ENCODE measurements around the gene FOXL3. TPM values are rescaled to one million over a fixed set of nuclear protein-coding genes. Genes with fewer than 3 reads are reported as not detected.

The FOXL3 gene
- total RNA-seq, 1 donor from 2014 or later = not detected

DNA sequence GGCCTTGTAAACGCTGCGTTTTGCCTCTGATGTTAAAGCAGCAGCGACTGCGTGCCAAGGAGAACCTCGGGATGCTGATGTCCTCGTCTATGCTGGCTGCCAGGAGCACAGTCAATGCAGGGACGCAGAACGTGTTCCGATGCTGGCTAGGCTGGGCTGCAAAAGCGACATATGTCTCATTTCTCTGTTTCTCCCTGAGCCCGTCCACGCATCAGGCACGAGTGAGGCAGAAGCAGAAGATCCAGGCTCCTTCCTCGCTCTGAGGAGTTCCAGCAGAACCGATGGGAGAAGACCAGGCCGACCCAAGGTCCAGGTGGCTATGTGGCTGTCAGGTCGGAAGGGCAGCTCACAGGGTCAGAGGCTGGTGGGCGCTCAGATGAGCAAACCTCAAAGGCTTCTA is 3.7 kb upstream of the FOXL3 start:
- Mint-ChIP-seq H3K27ac (ENCODE audit: unreplicated experiment) (no peak overlapping the region), H3K36me3 (ENCODE audit: low read depth) (peaks cover 1% of the 10 kb centered on the region), H3K9me3 (ENCODE audit: low read depth) (no peaks in the 10 kb centered on the region), H3K4me1 (ENCODE audit: low read depth) (no peaks in the 10 kb centered on the region), H3K27me3 (ENCODE audit: low read depth) (peaks cover 36% of the 10 kb centered on the region), H3K4me3 (ENCODE audit: unreplicated experiment) (no peak overlapping the region)
- peak; percentile 69 for DNase-seq (ENCODE audit: low spot score)
- TF ChIP-seq, protein P1, sequence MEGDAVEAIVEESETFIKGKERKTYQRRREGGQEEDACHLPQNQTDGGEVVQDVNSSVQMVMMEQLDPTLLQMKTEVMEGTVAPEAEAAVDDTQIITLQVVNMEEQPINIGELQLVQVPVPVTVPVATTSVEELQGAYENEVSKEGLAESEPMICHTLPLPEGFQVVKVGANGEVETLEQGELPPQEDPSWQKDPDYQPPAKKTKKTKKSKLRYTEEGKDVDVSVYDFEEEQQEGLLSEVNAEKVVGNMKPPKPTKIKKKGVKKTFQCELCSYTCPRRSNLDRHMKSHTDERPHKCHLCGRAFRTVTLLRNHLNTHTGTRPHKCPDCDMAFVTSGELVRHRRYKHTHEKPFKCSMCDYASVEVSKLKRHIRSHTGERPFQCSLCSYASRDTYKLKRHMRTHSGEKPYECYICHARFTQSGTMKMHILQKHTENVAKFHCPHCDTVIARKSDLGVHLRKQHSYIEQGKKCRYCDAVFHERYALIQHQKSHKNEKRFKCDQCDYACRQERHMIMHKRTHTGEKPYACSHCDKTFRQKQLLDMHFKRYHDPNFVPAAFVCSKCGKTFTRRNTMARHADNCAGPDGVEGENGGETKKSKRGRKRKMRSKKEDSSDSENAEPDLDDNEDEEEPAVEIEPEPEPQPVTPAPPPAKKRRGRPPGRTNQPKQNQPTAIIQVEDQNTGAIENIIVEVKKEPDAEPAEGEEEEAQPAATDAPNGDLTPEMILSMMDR (IDR thresholded peaks at IDR 0.05) = no peak

- Mint-ChIP-seq H3K36me3 (ENCODE audit: low read depth) (no peaks in the 10 kb centered on the region), H3K27ac (ENCODE audit: unreplicated experiment) (no peak overlapping the region), H3K4me1 (ENCODE audit: low read depth) (no peaks in the 10 kb centered on the region), H3K27me3 (ENCODE audit: low read depth) (peaks cover 50% of the 10 kb centered on the region), H3K9me3 (ENCODE audit: low read depth) (no peaks in the 10 kb centered on the region), H3K4me3 (ENCODE audit: unreplicated experiment) (no peak overlapping the region)
- peak; percentile 93 for DNase-seq (ENCODE audit: low spot score)
- TF ChIP-seq, protein P1 (IDR thresholded peaks at IDR 0.05) = no peak
Measured at GRCh38 chr7:288671-289101, 1.3 kb upstream of the FOXL3 start.

- DNase-seq (ENCODE audit: low spot score) = no peak
- Mint-ChIP-seq H3K4me3 (ENCODE audit: unreplicated experiment) (no peak overlapping the region), H3K9me3 (ENCODE audit: low read depth) (no peaks in the 10 kb centered on the region), H3K27me3 (ENCODE audit: low read depth) (peaks cover 51% of the 10 kb centered on the region), H3K27ac (ENCODE audit: unreplicated experiment) (no peak overlapping the region), H3K4me1 (ENCODE audit: low read depth) (no peaks in the 10 kb centered on the region), H3K36me3 (ENCODE audit: low read depth) (no peaks in the 10 kb centered on the region)
- TF ChIP-seq, protein P1 (IDR thresholded peaks at IDR 0.05) = no peak
Measured at GRCh38 chr7:289209-289755, 688 bp upstream of the FOXL3 start.

DNA sequence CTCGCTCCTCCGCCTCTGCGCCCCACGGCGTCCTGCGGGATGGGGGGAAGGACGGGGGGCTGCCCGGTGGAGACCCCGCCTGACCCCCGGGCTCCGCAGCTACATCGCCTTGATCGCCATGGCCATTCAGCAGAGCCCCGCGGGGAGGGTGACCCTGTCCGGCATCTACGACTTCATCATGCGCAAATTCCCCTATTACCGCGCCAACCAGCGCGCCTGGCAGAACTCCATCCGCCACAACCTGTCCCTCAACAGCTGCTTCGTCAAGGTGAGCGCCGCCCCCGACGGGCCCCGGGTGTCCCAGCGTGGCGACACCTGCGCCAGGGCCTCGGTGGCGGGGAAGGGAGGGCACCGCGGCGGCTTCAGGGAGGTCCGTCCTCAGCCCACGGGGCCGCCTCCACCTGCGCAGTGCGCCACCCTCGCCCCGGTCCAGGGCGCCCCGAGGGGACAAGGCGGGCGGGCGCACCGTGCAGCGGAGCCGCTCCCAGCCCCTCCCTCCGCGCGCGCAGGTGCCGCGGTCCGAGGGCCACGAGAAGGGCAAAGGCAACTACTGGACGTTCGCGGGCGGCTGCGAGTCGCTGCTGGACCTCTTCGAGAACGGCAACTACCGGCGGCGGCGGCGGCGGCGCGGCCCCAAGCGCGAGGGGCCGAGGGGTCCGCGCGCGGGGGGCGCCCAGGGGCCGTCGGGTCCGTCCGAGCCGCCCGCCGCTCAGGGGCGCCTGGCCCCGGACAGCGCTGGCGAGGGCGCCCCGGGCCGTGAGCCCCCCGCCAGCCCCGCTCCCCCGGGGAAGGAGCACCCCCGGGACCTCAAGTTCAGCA is 793 bp downstream of the FOXL3 start:
- no peak for DNase-seq (ENCODE audit: low spot score)
- TF ChIP-seq, protein P1 (IDR thresholded peaks at IDR 0.05) = no peak
- Mint-ChIP-seq H3K4me3 (ENCODE audit: unreplicated experiment) (no peak overlapping the region), H3K4me1 (ENCODE audit: low read depth) (peaks cover 2% of the 10 kb centered on the region), H3K9me3 (ENCODE audit: low read depth) (no peaks in the 10 kb centered on the region), H3K27me3 (ENCODE audit: low read depth) (peaks cover 44% of the 10 kb centered on the region), H3K36me3 (ENCODE audit: low read depth) (no peaks in the 10 kb centered on the region), H3K27ac (ENCODE audit: unreplicated experiment) (no peak overlapping the region)

GRCh38 chr7:291373-292092 is 1.6 kb downstream of the FOXL3 start:
- no peak for DNase-seq (ENCODE audit: low spot score)
- Mint-ChIP-seq H3K27me3 (ENCODE audit: low read depth) (peaks cover 40% of the 10 kb centered on the region), H3K4me1 (ENCODE audit: low read depth) (peaks cover 3% of the 10 kb centered on the region), H3K4me3 (ENCODE audit: unreplicated experiment) (no peak overlapping the region), H3K9me3 (ENCODE audit: low read depth) (no peaks in the 10 kb centered on the region), H3K27ac (ENCODE audit: unreplicated experiment) (no peak overlapping the region), H3K36me3 (ENCODE audit: low read depth) (no peaks in the 10 kb centered on the region)
- TF ChIP-seq, protein P1 (IDR thresholded peaks at IDR 0.05) = no peak

All from chondrocyte (in vitro differentiated cells).